ENCODE measurements around the gene SPEM3. TPM values are rescaled to one million over a fixed set of nuclear protein-coding genes. Genes with fewer than 3 reads are reported as not detected.
A peak's percentile ranks its signal among the peaks of the same experiment; 100 is the strongest.

SPEM3 gene
- total RNA-seq, 2 donors from 2014 or later: not detected

- no peak for TF ChIP-seq CTCF (conservative IDR thresholded peaks at IDR 0.05)
- Histone ChIP-seq H3K27ac (ENCODE audit: low read depth, low read length) (no peak overlapping the region), H3K27me3 (ENCODE audit: control insufficient read depth, insufficient read depth, low read length, poor library complexity, severe bottlenecking) (peaks cover 27% of the 10 kb centered on the region), H3K4me1 (ENCODE audit: control insufficient read depth, insufficient read depth, low read length) (no peaks in the 10 kb centered on the region), H3K36me3 (ENCODE audit: control insufficient read depth, insufficient read depth, low read length) (no peaks in the 10 kb centered on the region), H3K4me3 (ENCODE audit: low read length) (no peak overlapping the region), H3K9me3 (ENCODE audit: control insufficient read depth, low read length) (no peaks in the 10 kb centered on the region), H3K9ac (ENCODE audit: extremely low read depth, low read length, poor library complexity, severe bottlenecking) (no peak overlapping the region)
- Mint-ChIP-seq H3K4me1 (peaks cover 8% of the 10 kb centered on the region), H3K4me3 (no peak overlapping the region), H3K27me3 (ENCODE audit: insufficient read depth) (peaks cover 79% of the 10 kb centered on the region), H3K27ac (no peak overlapping the region), H3K36me3 (ENCODE audit: low read depth) (no peaks in the 10 kb centered on the region), H3K9me3 (no peaks in the 10 kb centered on the region)
- 85 to 97% methylated on average over 6 to 7 of the region's 7 CpGs for WGBS, 2 experiments (ENCODE audit: insufficient coverage in 1 of 2, insufficient read length in 1 of 2)
- no peak for DNase-seq
Measured at GRCh38 chr17:7443499-7444485, 15.1 kb downstream of the SPEM3 start.

- H3K27me3 Mint-ChIP-seq (ENCODE audit: insufficient read depth): peaks cover 71% of the 10 kb centered on the region
- Histone ChIP-seq H3K9ac (ENCODE audit: extremely low read depth, low read length, poor library complexity, severe bottlenecking) (peak within 1 kb of the TSS; percentile 50), H3K9me3 (ENCODE audit: control insufficient read depth, low read length) (no peaks in the 10 kb centered on the region), H3K27ac (ENCODE audit: low read depth, low read length) (no peak within 1 kb of the TSS), H3K4me3 (ENCODE audit: low read length) (peak within 1 kb of the TSS; percentile 79), H3K4me1 (ENCODE audit: control insufficient read depth, insufficient read depth, low read length) (no peaks in the 10 kb centered on the region), H3K36me3 (ENCODE audit: control insufficient read depth, insufficient read depth, low read length) (no peaks in the 10 kb centered on the region), H3K27me3 (ENCODE audit: control insufficient read depth, insufficient read depth, low read length, poor library complexity, severe bottlenecking) (peaks cover 16% of the 10 kb centered on the region)
- H3K4me1 Mint-ChIP-seq: peaks cover 6% of the 10 kb centered on the region
- no peaks in the 10 kb centered on the region for H3K9me3 Mint-ChIP-seq
- WGBS, 2 experiments (ENCODE audit: insufficient coverage in 1 of 2, insufficient read length in 1 of 2): 3 to 5% methylated on average over 31 to 51 of the region's 51 CpGs
- peak within 1 kb of the TSS; percentile 93 for H3K27ac Mint-ChIP-seq
- TF ChIP-seq CTCF (conservative IDR thresholded peaks at IDR 0.05): peak; percentile 50
- H3K36me3 Mint-ChIP-seq (ENCODE audit: low read depth): no peaks in the 10 kb centered on the region
- DNase-seq: peak; percentile 98
- peak within 1 kb of the TSS; percentile 71 for H3K4me3 Mint-ChIP-seq
Measured at GRCh38 chr17:7444682-7445618, 16.3 kb downstream of the SPEM3 start, which contains the start of gene CHRNB1. CHRNB1 (plus strand) TSS chr17:7445061; CDS start chr17:7445128, 67 bp downstream.

- peak overlapping the region; percentile 71 for H3K4me3 Mint-ChIP-seq
- no peak for TF ChIP-seq CTCF (conservative IDR thresholded peaks at IDR 0.05)
- H3K4me1 Mint-ChIP-seq: peaks cover 6% of the 10 kb centered on the region
- Histone ChIP-seq H3K9ac (ENCODE audit: extremely low read depth, low read length, poor library complexity, severe bottlenecking) (peak overlapping the region; percentile 50), H3K27me3 (ENCODE audit: control insufficient read depth, insufficient read depth, low read length, poor library complexity, severe bottlenecking) (peaks cover 16% of the 10 kb centered on the region), H3K4me1 (ENCODE audit: control insufficient read depth, insufficient read depth, low read length) (no peaks in the 10 kb centered on the region), H3K9me3 (ENCODE audit: control insufficient read depth, low read length) (no peaks in the 10 kb centered on the region), H3K36me3 (ENCODE audit: control insufficient read depth, insufficient read depth, low read length) (no peaks in the 10 kb centered on the region), H3K27ac (ENCODE audit: low read depth, low read length) (no peak overlapping the region), H3K4me3 (ENCODE audit: low read length) (peak overlapping the region; percentile 79)
- 6 to 8% methylated on average over 11 to 16 of the region's 16 CpGs for WGBS, 2 experiments (ENCODE audit: insufficient coverage in 1 of 2, insufficient read length in 1 of 2)
- H3K36me3 Mint-ChIP-seq (ENCODE audit: low read depth): no peaks in the 10 kb centered on the region
- H3K9me3 Mint-ChIP-seq: no peaks in the 10 kb centered on the region
- H3K27me3 Mint-ChIP-seq (ENCODE audit: insufficient read depth): peaks cover 65% of the 10 kb centered on the region
- H3K27ac Mint-ChIP-seq: peak overlapping the region; percentile 93
- DNase-seq: peak; percentile 98
Measured at GRCh38 chr17:7445619-7445968, 16.9 kb downstream of the SPEM3 start.

Measured in endodermal cell (in vitro differentiated cells).